HG03139 (cell line): ENCODE data around the gene FAM81A.

Experiments
- ATAC-seq: cut with Tn5 transposase; IDR thresholded peaks from one replicate; pipeline ENCODE4 v1.9.1; 2021; ENCODE audit not compliant: unreplicated experiment

FAM81A gene

GRCh38 chr15:59537403-59537802 is 99.4 kb downstream of the FAM81A start:
- ATAC-seq = no peak

GRCh38 chr15:59538494-59538893 is 100.5 kb downstream of the FAM81A start:
- ATAC-seq = no peak

GRCh38 chr15:59539799-59540198 is 101.8 kb downstream of the FAM81A start:
- ATAC-seq = no peak

- ATAC-seq = no peak
Measured at GRCh38 chr15:59540654-59541053, 102.7 kb downstream of the FAM81A start.

DNA sequence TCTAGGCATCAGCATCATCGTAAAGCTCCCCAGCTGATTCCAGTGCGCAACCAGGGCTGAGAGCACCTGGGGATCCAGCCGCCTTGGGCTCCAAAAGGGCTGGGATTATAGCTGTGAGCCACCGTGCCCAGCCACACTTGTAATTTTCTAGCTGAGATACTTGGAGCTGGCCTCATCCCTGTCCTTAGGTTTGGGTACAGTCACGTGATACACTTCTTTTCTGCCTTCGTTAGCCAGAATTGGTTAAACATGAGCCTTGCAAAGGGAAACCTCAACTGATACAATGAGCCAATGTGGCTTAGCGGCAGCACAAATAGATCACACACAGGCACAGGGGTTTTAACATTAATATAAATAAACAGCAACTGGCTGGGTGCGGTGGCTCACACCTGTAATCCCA is 103.8 kb downstream of the FAM81A start:
- no peak for ATAC-seq

DNA sequence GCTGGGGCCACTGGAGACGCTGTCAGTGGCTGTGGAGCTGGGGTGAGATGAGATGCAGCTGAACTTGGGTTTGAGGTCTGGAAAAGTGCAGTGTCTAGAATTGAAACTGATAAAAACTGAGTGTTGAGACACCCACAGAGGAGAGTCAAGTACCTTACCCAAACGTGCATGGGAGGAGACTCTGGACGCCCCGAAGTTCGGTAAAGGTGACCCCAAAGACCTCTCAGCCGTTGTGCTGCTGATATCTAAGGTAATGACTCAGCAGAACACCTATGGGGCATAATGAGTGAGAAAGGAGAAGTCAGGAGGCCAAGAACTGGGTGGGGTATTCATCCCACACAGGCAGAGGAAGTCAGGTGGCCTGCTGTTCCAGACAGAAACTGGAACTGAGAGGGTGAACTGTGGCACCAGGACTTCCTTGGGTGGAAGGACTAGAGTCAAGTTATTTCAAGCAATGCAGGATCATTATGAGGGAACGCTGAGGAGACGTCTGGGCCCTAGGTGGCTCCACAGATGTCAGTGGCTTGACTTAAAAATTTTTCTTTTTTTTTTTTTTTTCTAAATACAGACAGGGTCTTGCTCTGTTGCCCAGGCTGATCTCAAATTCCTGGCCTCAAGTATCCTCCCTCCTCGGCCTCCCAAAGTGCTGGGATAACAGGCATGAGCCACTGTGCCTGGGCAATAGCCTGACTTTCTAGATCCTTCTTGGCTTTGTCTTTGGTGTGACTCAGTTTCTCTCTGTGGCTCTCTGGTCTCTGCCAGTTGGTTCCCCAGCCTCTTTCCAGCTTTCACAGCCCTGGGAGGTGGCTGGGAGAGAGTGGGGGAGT is 105.9 kb downstream of the FAM81A start:
- peak; percentile 86 for ATAC-seq

DNA sequence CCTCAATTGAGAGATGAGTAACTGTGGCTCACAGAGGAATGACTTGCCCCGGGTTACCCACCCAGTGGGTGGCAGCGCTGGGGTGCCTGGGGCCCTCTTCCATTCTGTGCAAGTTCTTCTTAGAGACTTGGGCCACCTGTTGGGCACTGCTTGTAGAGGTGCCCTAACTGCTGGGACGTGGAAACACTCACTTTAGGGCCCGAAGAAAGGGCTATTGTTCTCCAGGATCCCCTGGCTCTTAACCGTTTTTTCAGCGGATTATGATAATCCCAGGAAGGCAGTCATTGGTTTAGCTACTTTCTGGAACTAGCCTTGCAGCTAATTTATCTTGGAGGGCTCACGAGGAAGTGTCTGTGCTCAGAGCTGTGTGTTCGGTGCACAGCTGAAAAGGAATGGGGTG is 107.6 kb downstream of the FAM81A start:
- no peak for ATAC-seq

- ATAC-seq = no peak
Measured at GRCh38 chr15:59548501-59549226, 110.7 kb downstream of the FAM81A start.

GRCh38 chr15:59549301-59550185 is 111.6 kb downstream of the FAM81A start:
- no peak for ATAC-seq

DNA sequence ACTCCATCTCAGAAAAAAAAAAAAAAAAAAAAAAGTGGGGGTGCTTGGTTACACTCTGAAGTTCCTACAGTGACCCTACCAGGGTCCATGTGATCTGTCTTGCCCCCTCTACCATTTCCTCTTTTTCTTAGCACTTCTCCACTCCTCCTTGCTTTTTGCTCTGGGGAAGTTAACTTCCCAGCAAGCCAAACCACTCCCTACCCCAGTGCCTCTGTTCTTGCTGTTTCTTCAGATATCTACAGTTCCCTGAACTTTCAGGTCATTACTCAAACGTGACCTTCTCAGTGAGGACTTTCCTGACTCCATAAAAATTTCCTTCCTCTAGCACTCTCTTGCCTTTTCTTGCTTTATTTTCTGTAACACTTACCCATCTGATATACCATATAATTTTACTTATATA is 112.5 kb downstream of the FAM81A start:
- ATAC-seq = no peak

DNA sequence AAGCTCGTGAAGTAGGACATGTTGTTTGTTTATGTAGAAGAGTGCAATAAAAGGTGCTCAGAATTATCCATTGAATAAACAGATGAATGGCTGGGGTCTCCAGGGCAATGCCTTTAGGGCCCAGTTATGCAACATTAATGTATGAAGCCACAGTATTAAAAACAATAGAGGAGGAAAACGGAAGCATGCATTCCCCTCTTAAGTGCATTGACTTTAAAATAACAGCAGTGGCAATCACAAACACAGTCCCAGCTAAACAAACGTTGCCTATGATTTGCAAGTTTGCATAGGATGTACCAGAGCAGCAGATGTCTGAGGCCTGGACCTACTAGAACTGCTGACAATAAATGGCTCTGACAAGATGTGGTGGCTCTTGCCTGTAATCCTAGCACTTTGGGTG is 113.0 kb downstream of the FAM81A start:
- no peak for ATAC-seq

DNA sequence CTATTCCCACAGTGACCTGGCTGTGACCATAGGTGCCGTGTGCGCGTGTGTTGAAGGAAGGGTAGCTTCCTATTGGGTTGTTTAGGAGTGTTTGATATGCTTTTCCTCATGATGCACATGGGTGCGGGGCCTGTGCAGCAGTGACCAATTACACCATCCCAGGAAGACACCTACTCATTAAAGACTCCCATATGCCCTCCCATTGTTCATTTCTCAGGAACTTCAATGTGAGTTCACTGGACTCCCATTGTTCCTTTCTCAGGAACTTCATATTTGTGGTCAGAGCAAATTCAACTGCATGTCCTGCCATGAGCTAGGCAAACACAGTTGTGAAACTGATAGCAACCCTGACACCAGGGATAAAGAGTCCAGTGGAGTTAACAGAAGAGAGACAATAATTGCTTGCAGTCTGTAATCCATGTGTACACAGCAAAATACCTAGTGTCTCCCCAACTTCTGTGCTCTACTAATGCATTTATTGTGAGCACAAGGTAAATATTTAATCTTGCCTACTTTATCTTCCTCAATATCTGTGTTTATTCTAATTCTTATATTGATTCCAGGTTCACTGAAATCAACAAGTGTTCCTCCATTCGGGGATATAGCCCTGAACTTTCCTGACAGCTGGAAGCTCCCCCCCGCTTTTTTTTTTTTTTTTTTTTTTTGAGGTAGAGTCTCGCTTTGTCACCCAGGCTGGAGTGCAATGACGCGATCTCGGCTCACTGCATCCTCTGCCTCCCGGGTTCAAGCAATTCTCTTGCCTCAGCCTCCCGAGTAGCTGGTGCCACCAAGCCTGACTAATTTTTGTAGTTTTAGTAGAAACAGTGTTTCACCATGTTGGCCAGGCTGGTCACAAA is 116.1 kb downstream of the FAM81A start:
- ATAC-seq = no peak

DNA sequence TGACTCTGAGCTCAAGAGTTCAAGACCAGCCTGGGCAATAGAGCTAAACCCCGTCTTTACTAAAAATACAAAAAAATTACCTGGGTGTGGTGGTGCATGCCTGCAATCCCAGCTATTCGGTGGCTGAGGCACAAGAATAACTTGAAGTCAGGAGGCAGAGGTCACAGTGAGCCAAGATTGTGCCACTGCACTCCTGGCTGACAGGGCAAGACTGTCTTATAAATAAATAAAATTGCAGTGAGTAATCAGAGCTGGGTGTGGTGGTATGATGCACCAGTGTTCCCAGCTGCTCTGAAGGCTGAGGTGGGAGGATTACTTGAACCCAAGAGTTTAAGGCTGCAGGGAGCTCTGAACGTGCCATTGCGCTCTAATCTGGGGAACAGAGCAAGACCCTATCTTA is 117.7 kb downstream of the FAM81A start:
- ATAC-seq = no peak

GRCh38 chr15:59556380-59556779 is 118.4 kb downstream of the FAM81A start:
- ATAC-seq = no peak

- no peak for ATAC-seq
Measured at GRCh38 chr15:59557581-59557980, 119.6 kb downstream of the FAM81A start.

GRCh38 chr15:59558851-59559250 is 120.9 kb downstream of the FAM81A start:
- ATAC-seq = no peak

- no peak for ATAC-seq
Measured at GRCh38 chr15:59561547-59561946, 123.6 kb downstream of the FAM81A start.

DNA sequence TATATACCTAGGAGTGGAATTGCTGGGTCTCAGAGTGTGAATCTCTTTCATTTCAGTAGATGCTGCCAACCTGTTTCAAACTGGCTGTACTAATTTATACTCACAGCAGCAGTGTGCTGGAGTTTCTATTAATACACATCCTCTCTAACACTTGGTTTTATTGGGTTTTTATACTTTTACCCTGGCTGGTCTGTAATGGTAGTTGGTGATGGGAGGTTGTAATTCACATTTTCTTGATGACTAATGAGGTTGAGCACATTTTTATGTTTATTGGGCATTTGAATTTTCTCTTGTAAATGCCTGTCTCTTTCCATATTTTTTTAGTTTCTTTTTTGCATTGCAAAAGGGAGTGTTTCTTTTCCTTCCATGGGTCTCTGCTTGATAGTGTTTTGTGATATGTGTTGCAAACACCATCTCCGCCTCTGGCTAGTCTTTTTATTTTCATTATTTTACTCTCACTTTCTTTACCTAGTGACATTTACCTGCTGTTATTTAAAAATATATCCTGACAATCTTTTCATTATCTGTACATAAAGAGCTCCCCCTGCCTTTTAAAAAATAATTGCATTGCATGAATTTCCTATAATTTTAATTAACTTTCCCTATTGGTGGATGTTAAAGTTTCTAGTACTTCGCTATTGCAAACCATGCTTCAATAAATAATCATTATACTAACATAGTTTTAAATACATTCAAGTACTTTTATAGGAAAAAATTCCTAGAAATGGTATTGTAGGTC is 124.6 kb downstream of the FAM81A start:
- ATAC-seq = no peak

GRCh38 chr15:59565299-59565698 is 127.3 kb downstream of the FAM81A start:
- no peak for ATAC-seq

DNA sequence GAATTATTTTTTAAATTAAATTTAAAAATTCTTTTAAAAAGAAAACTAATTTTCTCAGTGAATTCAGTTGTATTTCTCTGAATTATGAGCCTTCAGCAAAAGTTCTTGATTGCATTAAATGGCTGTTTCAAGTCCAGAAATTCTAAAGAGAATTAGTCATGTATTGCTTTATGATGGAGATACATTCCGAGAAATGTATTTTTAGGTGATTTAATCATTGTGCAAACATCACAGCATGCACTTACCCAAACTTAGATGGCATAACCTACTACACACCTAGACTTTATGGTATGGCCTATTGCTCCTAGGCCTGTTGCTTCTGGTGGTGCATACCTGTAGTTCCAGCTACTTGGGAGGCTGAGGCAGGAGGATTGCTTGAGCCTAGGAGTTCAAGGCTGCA is 129.3 kb downstream of the FAM81A start:
- ATAC-seq = no peak
